22Rv1 (cell line): ENCODE data around the gene PSMG4.

Experiments
- ZFX ChIP-seq: fragments of 450-650 bp; IDR thresholded peaks from 2 replicates; pipeline ENCODE4 v1.6.1; 2017; ENCODE audit warnings: antibody characterized with exemption, borderline replicate concordance
- TF ChIP-seq, protein P1 (sequence below): fragments of 450-650 bp; IDR thresholded peaks from 2 replicates; pipeline ENCODE4 v1.5.1; 2017; ENCODE audit warnings: mild to moderate bottlenecking

DNA sequence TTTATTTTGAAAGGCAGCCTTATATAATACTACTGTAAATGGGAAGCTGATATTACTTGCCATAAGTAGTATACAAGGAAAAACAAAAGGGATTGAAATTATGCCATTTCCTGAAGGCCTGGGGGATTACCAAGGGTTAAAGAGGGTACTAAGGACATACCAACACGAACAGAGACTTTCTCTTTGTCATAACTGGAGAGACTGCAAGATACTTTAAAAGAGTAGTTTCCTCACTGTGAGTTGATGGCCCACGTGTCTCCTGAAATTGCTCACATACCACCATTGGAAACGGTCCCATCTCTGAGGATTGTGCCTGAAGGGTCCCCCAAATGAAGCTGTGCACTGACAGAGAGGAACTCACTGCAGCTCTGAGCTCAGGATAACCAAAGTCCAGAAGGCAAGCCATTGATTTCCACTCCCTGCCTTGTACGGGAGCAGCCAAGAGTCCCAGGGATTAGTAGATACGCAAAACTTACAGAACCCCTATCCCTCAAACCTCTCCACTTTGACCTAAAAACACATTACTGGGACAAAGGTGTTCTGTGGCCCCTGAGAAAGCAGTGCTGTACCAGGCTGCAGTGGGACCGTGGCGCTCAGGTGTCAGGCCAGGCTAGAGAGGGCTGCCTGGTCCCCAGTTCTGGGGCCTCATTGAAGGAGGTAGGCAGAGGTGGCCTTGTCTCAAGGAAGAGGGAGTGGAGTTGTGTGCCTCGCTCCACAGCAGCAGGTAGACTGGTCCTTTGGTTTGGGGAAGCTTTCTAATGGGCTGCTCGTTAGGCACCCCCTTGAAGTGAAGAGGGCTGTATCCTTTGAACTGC, 15.2 kb downstream of the PSMG4 start:
- TF ChIP-seq, protein P1, sequence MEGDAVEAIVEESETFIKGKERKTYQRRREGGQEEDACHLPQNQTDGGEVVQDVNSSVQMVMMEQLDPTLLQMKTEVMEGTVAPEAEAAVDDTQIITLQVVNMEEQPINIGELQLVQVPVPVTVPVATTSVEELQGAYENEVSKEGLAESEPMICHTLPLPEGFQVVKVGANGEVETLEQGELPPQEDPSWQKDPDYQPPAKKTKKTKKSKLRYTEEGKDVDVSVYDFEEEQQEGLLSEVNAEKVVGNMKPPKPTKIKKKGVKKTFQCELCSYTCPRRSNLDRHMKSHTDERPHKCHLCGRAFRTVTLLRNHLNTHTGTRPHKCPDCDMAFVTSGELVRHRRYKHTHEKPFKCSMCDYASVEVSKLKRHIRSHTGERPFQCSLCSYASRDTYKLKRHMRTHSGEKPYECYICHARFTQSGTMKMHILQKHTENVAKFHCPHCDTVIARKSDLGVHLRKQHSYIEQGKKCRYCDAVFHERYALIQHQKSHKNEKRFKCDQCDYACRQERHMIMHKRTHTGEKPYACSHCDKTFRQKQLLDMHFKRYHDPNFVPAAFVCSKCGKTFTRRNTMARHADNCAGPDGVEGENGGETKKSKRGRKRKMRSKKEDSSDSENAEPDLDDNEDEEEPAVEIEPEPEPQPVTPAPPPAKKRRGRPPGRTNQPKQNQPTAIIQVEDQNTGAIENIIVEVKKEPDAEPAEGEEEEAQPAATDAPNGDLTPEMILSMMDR = no peak
- TF ChIP-seq ZFX = no peak
